ENCODE results near the gene RCC1.
"Not testable (repeated sequence)": the region's sequence is repeated elsewhere in the genome, so short reads cannot be mapped to it uniquely, and the experiment has no call there.

Gene RCC1

GRCh38 chr1:28505406-28506187 is at the start of gene RCC1:
RCC1 (plus strand) TSS chr1:28506043; CDS start chr1:28529867, 23,824 bp downstream.
- in situ Hi-C loops (cut with MboI; ENCODE audit: low sequenced_read_pairs), result no loop called here

GRCh38 chr1:28456078-28456477 is 49.8 kb upstream of the RCC1 start:
- in situ Hi-C loops (cut with MboI; ENCODE audit: low sequenced_read_pairs), result no loop called here

GRCh38 chr1:28457678-28458077 is 48.2 kb upstream of the RCC1 start:
- in situ Hi-C loops (cut with MboI; ENCODE audit: low sequenced_read_pairs), result no loop called here

- in situ Hi-C loops (cut with MboI; ENCODE audit: low sequenced_read_pairs), result no loop called here
Measured at GRCh38 chr1:28458237-28459228, 47.3 kb upstream of the RCC1 start.

GRCh38 chr1:28466226-28466778 is 39.5 kb upstream of the RCC1 start:
- in situ Hi-C loops (cut with MboI; ENCODE audit: low sequenced_read_pairs), result no loop called here

GRCh38 chr1:28470146-28470545 is 35.7 kb upstream of the RCC1 start:
- in situ Hi-C loops (cut with MboI; ENCODE audit: low sequenced_read_pairs), result no loop called here

- in situ Hi-C loops (cut with MboI; ENCODE audit: low sequenced_read_pairs), result not testable (repeated sequence)
Measured at GRCh38 chr1:28479497-28479896, 26.3 kb upstream of the RCC1 start.

- in situ Hi-C loops (cut with MboI; ENCODE audit: low sequenced_read_pairs), result no loop called here
Measured at GRCh38 chr1:28480308-28480707, 25.5 kb upstream of the RCC1 start.

GRCh38 chr1:28482138-28482537 is 23.7 kb upstream of the RCC1 start:
- in situ Hi-C loops (cut with MboI; ENCODE audit: low sequenced_read_pairs), result no loop called here

GRCh38 chr1:28482702-28483101 is 23.1 kb upstream of the RCC1 start:
- in situ Hi-C loops (cut with MboI; ENCODE audit: low sequenced_read_pairs), result no loop called here

GRCh38 chr1:28494737-28495136 is 11.1 kb upstream of the RCC1 start:
- in situ Hi-C loops (cut with MboI; ENCODE audit: low sequenced_read_pairs), result no loop called here

- in situ Hi-C loops (cut with MboI; ENCODE audit: low sequenced_read_pairs), result no loop called here
Measured at GRCh38 chr1:28499553-28499952, 6.3 kb upstream of the RCC1 start.

GRCh38 chr1:28501925-28502324 is 3.9 kb upstream of the RCC1 start:
- in situ Hi-C loops (cut with MboI; ENCODE audit: low sequenced_read_pairs), result no loop called here

- in situ Hi-C loops (cut with MboI; ENCODE audit: low sequenced_read_pairs), result no loop called here
Measured at GRCh38 chr1:28503117-28503516, 2.7 kb upstream of the RCC1 start.

GRCh38 chr1:28506907-28507246 is 1.0 kb downstream of the RCC1 start:
- in situ Hi-C loops (cut with MboI; ENCODE audit: low sequenced_read_pairs), result no loop called here

GRCh38 chr1:28507247-28507645 is 1.4 kb downstream of the RCC1 start:
- in situ Hi-C loops (cut with MboI; ENCODE audit: low sequenced_read_pairs), result no loop called here

- in situ Hi-C loops (cut with MboI; ENCODE audit: low sequenced_read_pairs), result no loop called here
Measured at GRCh38 chr1:28507646-28508434, 2.0 kb downstream of the RCC1 start.

GRCh38 chr1:28508435-28508754 is 2.6 kb downstream of the RCC1 start:
- in situ Hi-C loops (cut with MboI; ENCODE audit: low sequenced_read_pairs), result no loop called here

GRCh38 chr1:28509705-28510272 is 3.9 kb downstream of the RCC1 start:
- in situ Hi-C loops (cut with MboI; ENCODE audit: low sequenced_read_pairs), result no loop called here

- in situ Hi-C loops (cut with MboI; ENCODE audit: low sequenced_read_pairs), result no loop called here
Measured at GRCh38 chr1:28510273-28510969, 4.6 kb downstream of the RCC1 start.

Data from HL-60/S4 treated with retinoic acid at 250 ng/mL for 4 days and 3 days (cell line).